Nephron progenitor cell (in vitro differentiated cells): ENCODE results near the gene RASSF4.

Source experiments
- DNase-seq: peaks from one replicate; pipeline ENCODE4 v3.0.0; 2021
- H3K27ac Mint-ChIP-seq: 2 replicates; pipeline ENCODE4 v1.8.0; 2021; ENCODE audit warnings: mild to moderate bottlenecking, moderate library complexity, mixed read lengths
- H3K27me3 Mint-ChIP-seq: 2 replicates; pipeline ENCODE4 v1.8.0; 2021; ENCODE audit warnings: mild to moderate bottlenecking, low read depth, mixed read lengths; ENCODE audit not compliant: poor library complexity
- H3K36me3 Mint-ChIP-seq: 2 replicates; pipeline ENCODE4 v1.8.0; 2021; ENCODE audit warnings: low read depth, mixed read lengths
- H3K4me1 Mint-ChIP-seq: 2 replicates; pipeline ENCODE4 v1.8.0; 2021; ENCODE audit warnings: mixed read lengths
- H3K4me3 Mint-ChIP-seq: 2 replicates; pipeline ENCODE4 v1.8.0; 2021; ENCODE audit warnings: mild to moderate bottlenecking, moderate library complexity, mixed read lengths
- H3K9me3 Mint-ChIP-seq: 2 replicates; pipeline ENCODE4 v1.8.0; 2021; ENCODE audit warnings: mild to moderate bottlenecking, moderate library complexity, mixed read lengths
- TF ChIP-seq, protein P1 (sequence below): fragments of 200-600 bp; sonication (generic); IDR thresholded peaks from 2 replicates; pipeline ENCODE4 v1.5.0; 2021; ENCODE audit warnings: antibody characterized with exemption

RASSF4 gene

GRCh38 chr10:44980309-44981171 is 20.9 kb downstream of the RASSF4 start:
- Mint-ChIP-seq H3K4me1 (peaks cover 82% of the 10 kb centered on the region), H3K27me3 (no peaks in the 10 kb centered on the region), H3K36me3 (no peaks in the 10 kb centered on the region), H3K9me3 (no peaks in the 10 kb centered on the region), H3K4me3 (peak overlapping the region; percentile 31), H3K27ac (no peak overlapping the region)
- DNase-seq: no peak
- TF ChIP-seq, protein P1, sequence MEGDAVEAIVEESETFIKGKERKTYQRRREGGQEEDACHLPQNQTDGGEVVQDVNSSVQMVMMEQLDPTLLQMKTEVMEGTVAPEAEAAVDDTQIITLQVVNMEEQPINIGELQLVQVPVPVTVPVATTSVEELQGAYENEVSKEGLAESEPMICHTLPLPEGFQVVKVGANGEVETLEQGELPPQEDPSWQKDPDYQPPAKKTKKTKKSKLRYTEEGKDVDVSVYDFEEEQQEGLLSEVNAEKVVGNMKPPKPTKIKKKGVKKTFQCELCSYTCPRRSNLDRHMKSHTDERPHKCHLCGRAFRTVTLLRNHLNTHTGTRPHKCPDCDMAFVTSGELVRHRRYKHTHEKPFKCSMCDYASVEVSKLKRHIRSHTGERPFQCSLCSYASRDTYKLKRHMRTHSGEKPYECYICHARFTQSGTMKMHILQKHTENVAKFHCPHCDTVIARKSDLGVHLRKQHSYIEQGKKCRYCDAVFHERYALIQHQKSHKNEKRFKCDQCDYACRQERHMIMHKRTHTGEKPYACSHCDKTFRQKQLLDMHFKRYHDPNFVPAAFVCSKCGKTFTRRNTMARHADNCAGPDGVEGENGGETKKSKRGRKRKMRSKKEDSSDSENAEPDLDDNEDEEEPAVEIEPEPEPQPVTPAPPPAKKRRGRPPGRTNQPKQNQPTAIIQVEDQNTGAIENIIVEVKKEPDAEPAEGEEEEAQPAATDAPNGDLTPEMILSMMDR: no peak

GRCh38 chr10:44981172-44982113 is 21.8 kb downstream of the RASSF4 start:
- Mint-ChIP-seq H3K27me3 (peaks cover 5% of the 10 kb centered on the region), H3K36me3 (no peaks in the 10 kb centered on the region), H3K9me3 (no peaks in the 10 kb centered on the region), H3K4me3 (no peak overlapping the region), H3K27ac (no peak overlapping the region), H3K4me1 (peaks cover 74% of the 10 kb centered on the region)
- TF ChIP-seq, protein P1: no peak
- DNase-seq: no peak

- no peak overlapping the region for H3K27ac Mint-ChIP-seq
- H3K4me1 Mint-ChIP-seq: peaks cover 67% of the 10 kb centered on the region
- no peak overlapping the region for H3K4me3 Mint-ChIP-seq
Observed at GRCh38 chr10:44982114-44982460, 22.5 kb downstream of the RASSF4 start.

GRCh38 chr10:44982496-44982895 is 22.9 kb downstream of the RASSF4 start:
- no peak overlapping the region for H3K27ac Mint-ChIP-seq
- H3K36me3 Mint-ChIP-seq: no peaks in the 10 kb centered on the region
- no peaks in the 10 kb centered on the region for H3K9me3 Mint-ChIP-seq
- H3K4me3 Mint-ChIP-seq: no peak overlapping the region
- TF ChIP-seq, protein P1: no peak
- H3K27me3 Mint-ChIP-seq: peaks cover 8% of the 10 kb centered on the region
- DNase-seq: no peak
- peaks cover 64% of the 10 kb centered on the region for H3K4me1 Mint-ChIP-seq

More at GRCh38 chr10:44982114-44982460, 22.5 kb downstream of the RASSF4 start:
- H3K27me3 Mint-ChIP-seq: peaks cover 8% of the 10 kb centered on the region
- no peak for DNase-seq
- TF ChIP-seq, protein P1: no peak
- no peaks in the 10 kb centered on the region for H3K9me3 Mint-ChIP-seq
- no peaks in the 10 kb centered on the region for H3K36me3 Mint-ChIP-seq

- H3K4me1 Mint-ChIP-seq: peaks cover 57% of the 10 kb centered on the region
- no peak overlapping the region for H3K4me3 Mint-ChIP-seq
- DNase-seq: no peak
- TF ChIP-seq, protein P1: no peak
- no peaks in the 10 kb centered on the region for H3K36me3 Mint-ChIP-seq
- H3K27ac Mint-ChIP-seq: peak overlapping the region; percentile 45
- no peaks in the 10 kb centered on the region for H3K9me3 Mint-ChIP-seq
- H3K27me3 Mint-ChIP-seq: peaks cover 8% of the 10 kb centered on the region
Observed at GRCh38 chr10:44983066-44983894, 23.7 kb downstream of the RASSF4 start.
